ENCODE data around the gene ARID5A.

DNA sequence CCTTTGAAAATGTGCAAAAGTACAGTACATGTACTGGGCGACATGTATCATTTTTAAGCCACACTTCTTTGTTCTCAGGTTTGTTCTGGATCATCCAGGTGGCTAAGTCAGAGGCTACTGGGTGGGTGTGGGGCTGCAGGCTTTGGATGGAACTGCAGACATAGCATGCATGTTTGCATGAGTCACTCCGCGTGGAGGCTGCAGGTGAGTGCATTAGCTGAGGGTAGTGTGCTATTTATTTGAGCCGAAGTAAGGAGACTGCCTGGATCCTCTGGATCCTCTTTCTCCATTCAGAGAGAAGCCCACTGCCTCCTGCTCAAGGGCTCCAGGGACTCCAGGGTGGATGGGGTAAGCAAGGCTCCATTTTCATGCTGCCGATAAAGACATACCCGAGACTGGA is 22.0 kb upstream of the ARID5A start:
- TF ChIP-seq POLR2AphosphoS5 (IDR thresholded peaks at IDR 0.05; ENCODE audit: borderline replicate concordance, low read depth, low read length) = no peak
- TF ChIP-seq FOXP2 (optimal IDR thresholded peaks at IDR 0.05; ENCODE audit: control extremely low read depth, extremely low read length, insufficient read depth) = no peak

All from SK-N-MC (cell line).